ENCODE data around the gene MMD. TPM values are rescaled to one million over a fixed set of nuclear protein-coding genes. Genes with fewer than 3 reads are reported as not detected.
A peak's percentile ranks its signal among the peaks of the same experiment; 100 is the strongest.
"Not testable (repeated sequence)": the region's sequence is repeated elsewhere in the genome, so short reads cannot be mapped to it uniquely, and the experiment has no call there.

Gene MMD, protein sequence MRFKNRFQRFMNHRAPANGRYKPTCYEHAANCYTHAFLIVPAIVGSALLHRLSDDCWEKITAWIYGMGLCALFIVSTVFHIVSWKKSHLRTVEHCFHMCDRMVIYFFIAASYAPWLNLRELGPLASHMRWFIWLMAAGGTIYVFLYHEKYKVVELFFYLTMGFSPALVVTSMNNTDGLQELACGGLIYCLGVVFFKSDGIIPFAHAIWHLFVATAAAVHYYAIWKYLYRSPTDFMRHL
- total RNA-seq, result 65.3 and 112 TPM in 2 replicates
- 85.0 and 112 TPM in 2 replicates for polyA plus RNA-seq

GRCh38 chr17:55421179-55421934 is at the start of gene MMD:
Gene MMD (minus strand): TSS chr17:55421835. CDS start chr17:55421695, 140 bp downstream.
- DNase-seq (ENCODE audit: low read depth in 1 of 2, low spot score in 1 of 2), result no peak
- no peaks in the 10 kb centered on the region for H3K27me3 ChIP-seq
- no peaks in the 10 kb centered on the region for H3K9me3 ChIP-seq (ENCODE audit: low read depth)
- TF ChIP-seq, protein P1, sequence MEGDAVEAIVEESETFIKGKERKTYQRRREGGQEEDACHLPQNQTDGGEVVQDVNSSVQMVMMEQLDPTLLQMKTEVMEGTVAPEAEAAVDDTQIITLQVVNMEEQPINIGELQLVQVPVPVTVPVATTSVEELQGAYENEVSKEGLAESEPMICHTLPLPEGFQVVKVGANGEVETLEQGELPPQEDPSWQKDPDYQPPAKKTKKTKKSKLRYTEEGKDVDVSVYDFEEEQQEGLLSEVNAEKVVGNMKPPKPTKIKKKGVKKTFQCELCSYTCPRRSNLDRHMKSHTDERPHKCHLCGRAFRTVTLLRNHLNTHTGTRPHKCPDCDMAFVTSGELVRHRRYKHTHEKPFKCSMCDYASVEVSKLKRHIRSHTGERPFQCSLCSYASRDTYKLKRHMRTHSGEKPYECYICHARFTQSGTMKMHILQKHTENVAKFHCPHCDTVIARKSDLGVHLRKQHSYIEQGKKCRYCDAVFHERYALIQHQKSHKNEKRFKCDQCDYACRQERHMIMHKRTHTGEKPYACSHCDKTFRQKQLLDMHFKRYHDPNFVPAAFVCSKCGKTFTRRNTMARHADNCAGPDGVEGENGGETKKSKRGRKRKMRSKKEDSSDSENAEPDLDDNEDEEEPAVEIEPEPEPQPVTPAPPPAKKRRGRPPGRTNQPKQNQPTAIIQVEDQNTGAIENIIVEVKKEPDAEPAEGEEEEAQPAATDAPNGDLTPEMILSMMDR (IDR thresholded peaks at IDR 0.05; ENCODE audit: low read depth, low read length), result no peak
- H3K4me1 ChIP-seq (ENCODE audit: low read depth), result peaks cover 16% of the 10 kb centered on the region
- peak within 1 kb of the TSS; percentile 85 for H3K4me3 ChIP-seq
- H3K36me3 ChIP-seq, result no peaks in the 10 kb centered on the region
- peak within 1 kb of the TSS; percentile 88 for H3K27ac ChIP-seq

DNA sequence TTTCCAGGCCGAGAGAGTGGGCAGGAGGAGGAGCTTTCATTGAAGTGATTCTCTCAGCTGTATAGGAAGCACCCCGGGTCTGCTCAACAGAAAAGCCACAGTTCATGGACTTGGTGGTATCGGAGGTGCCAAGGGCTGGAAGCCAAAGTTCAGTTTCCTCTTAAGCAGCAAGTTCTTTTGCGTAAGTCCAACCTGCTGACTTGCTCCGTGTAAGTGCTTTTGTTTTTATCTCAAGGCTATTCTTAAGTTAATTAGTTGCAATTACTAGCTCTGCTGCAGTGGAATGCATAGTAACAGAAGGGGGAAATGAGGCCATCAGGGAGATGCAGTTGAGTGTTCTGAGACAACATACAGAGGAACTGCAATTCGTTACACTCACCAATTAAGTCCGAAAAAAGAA is 45.0 kb upstream of the MMD start:
- H3K4me1 ChIP-seq (ENCODE audit: low read depth), result peaks cover 10% of the 10 kb centered on the region
- no peak overlapping the region for H3K4me3 ChIP-seq
- H3K36me3 ChIP-seq, result no peaks in the 10 kb centered on the region
- DNase-seq (ENCODE audit: low read depth in 1 of 2, low spot score in 1 of 2), result no peak
- no peaks in the 10 kb centered on the region for H3K9me3 ChIP-seq (ENCODE audit: low read depth)
- H3K27ac ChIP-seq, result no peak overlapping the region
- no peaks in the 10 kb centered on the region for H3K27me3 ChIP-seq
- TF ChIP-seq, protein P1 (IDR thresholded peaks at IDR 0.05; ENCODE audit: low read depth, low read length), result no peak

DNA sequence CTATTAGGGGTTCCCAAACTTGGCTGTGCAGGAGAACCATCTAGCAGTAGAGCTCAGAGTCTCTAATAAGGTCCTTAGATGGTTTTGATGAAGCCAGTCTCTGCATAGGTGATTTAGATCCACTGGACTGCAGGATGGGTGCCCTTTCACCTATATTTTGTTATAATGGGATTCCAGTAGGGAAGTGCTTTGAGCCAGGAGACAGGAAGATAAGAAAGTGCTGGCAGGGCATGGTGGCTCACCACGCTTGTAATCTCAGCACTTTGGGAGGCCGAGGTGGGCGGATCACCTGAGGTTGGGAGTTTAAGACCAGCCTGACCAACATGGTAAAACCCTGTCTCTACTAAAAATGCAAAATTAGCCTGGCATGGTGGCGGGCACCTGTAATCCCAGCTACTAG is 44.1 kb upstream of the MMD start:
- not testable (repeated sequence) for H3K27me3 ChIP-seq; H3K27ac ChIP-seq; H3K36me3 ChIP-seq; DNase-seq (ENCODE audit: low read depth in 1 of 2, low spot score in 1 of 2); H3K4me3 ChIP-seq; H3K4me1 ChIP-seq (ENCODE audit: low read depth); H3K9me3 ChIP-seq (ENCODE audit: low read depth)

DNA sequence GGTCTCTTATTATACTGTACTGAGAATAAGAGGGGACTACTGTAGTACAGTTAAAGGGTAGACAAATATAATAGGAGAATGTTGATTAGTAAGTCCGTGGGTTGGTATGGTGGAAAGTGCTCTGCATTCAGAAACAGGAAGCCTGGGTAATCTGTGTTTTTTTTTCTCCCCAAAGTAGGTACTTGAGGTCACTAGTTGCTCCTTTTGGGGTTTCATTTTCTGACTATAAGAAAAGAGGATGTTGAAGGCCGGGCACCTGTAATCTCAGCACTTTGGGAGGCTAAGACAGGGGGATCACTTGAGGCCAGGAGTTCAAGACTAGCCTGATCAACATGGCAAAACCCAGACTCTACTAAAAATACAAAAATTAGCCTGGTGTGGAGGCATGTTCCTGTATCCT is 42.0 kb upstream of the MMD start:
- H3K4me1 ChIP-seq (ENCODE audit: low read depth), result peaks cover 10% of the 10 kb centered on the region
- DNase-seq (ENCODE audit: low read depth in 1 of 2, low spot score in 1 of 2), result no peak

GRCh38 chr17:55462711-55463110 is 41.1 kb upstream of the MMD start:
- DNase-seq (ENCODE audit: low read depth in 1 of 2, low spot score in 1 of 2), result no peak
- H3K4me3 ChIP-seq, result no peak overlapping the region
- peaks cover 10% of the 10 kb centered on the region for H3K4me1 ChIP-seq (ENCODE audit: low read depth)
- TF ChIP-seq, protein P1 (IDR thresholded peaks at IDR 0.05; ENCODE audit: low read depth, low read length), result no peak
- no peaks in the 10 kb centered on the region for H3K27me3 ChIP-seq
- H3K27ac ChIP-seq, result no peak overlapping the region
- no peaks in the 10 kb centered on the region for H3K9me3 ChIP-seq (ENCODE audit: low read depth)
- no peaks in the 10 kb centered on the region for H3K36me3 ChIP-seq

More for the DNA sequence above, 42.0 kb upstream of the MMD start:
- H3K9me3 ChIP-seq (ENCODE audit: low read depth), result no peaks in the 10 kb centered on the region
- H3K4me3 ChIP-seq, result no peak overlapping the region
- no peaks in the 10 kb centered on the region for H3K36me3 ChIP-seq
- TF ChIP-seq, protein P1 (IDR thresholded peaks at IDR 0.05; ENCODE audit: low read depth, low read length), result no peak
- no peaks in the 10 kb centered on the region for H3K27me3 ChIP-seq
- H3K27ac ChIP-seq, result no peak overlapping the region

DNA sequence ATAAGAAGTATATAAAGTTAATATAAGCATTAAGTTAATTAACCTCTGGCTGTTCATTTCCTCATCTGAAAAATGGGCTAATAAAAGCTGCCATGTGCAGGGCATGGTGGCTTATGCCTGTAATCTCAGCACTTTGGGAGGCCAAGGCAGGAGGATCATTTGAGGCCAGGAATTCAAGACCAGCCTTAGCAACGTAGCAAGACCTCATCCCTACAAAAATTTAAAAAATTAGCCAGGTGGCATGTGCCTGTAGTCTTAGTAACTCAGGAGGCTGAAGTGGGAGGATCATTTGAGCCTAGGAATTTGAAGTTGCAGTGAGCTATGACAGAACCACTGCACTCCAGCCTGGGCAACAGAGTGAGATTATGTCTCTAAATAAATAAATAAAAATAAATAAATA is 40.6 kb upstream of the MMD start:
- DNase-seq (ENCODE audit: low read depth in 1 of 2, low spot score in 1 of 2), result no peak
- TF ChIP-seq, protein P1 (IDR thresholded peaks at IDR 0.05; ENCODE audit: low read depth, low read length), result no peak
- no peaks in the 10 kb centered on the region for H3K9me3 ChIP-seq (ENCODE audit: low read depth)
- H3K27ac ChIP-seq, result no peak overlapping the region
- no peaks in the 10 kb centered on the region for H3K27me3 ChIP-seq
- peaks cover 10% of the 10 kb centered on the region for H3K4me1 ChIP-seq (ENCODE audit: low read depth)
- H3K4me3 ChIP-seq, result no peak overlapping the region
- no peaks in the 10 kb centered on the region for H3K36me3 ChIP-seq

Data from cardiac muscle cell (in vitro differentiated cells and primary cell).